Activated CD4-positive, alpha-beta memory T cell treated with anti-CD3 and anti-CD28 coated beads, Interleukin-2, amount 10 ng/mL, durations not matched to agents 7 days and 5 days (primary cell): ENCODE results near the gene MAGEB2. TPM values are rescaled to one million over a fixed set of nuclear protein-coding genes. Genes with fewer than 3 reads are reported as not detected.
"Not testable (repeated sequence)": the region's sequence is repeated elsewhere in the genome, so short reads cannot be mapped to it uniquely, and the experiment has no call there.

Source experiments
- CTCF ChIA-PET: fragments of 350-600 bp; sonication (Branson Sonifier 250); formaldehyde crosslinking; loops from one replicate; lab custom pipeline; 2021; ENCODE audit warnings: antibody characterized with exemption, inconsistent platforms; lab: Charles Lee
- POLR2A ChIA-PET: fragments of 350-600 bp; sonication (Branson Sonifier 250); formaldehyde crosslinking; loops from one replicate; lab custom pipeline; 2021; ENCODE audit warnings: antibody characterized with exemption; lab: Charles Lee
- DNase-seq: peaks from one replicate; pipeline ENCODE4 v3.0.0-alpha.2; 2020
- H3K27ac Mint-ChIP-seq: one replicate; pipeline ENCODE4 v1.8.0; 2021; ENCODE audit warnings: mild to moderate bottlenecking, mixed read lengths
- H3K27me3 Mint-ChIP-seq: one replicate; pipeline ENCODE4 v1.8.0; 2021; ENCODE audit warnings: mixed read lengths
- H3K36me3 Mint-ChIP-seq: one replicate; pipeline ENCODE4 v1.8.0; 2021; ENCODE audit warnings: low read depth, mixed read lengths
- H3K4me1 Mint-ChIP-seq: one replicate; pipeline ENCODE4 v1.8.0; 2021; ENCODE audit warnings: mixed read lengths
- H3K4me3 Mint-ChIP-seq: one replicate; pipeline ENCODE4 v1.8.0; 2021; ENCODE audit warnings: mild to moderate bottlenecking, mixed read lengths
- H3K9me3 Mint-ChIP-seq: one replicate; pipeline ENCODE4 v1.8.0; 2021; ENCODE audit warnings: mixed read lengths
- total RNA-seq, 2 experiments: library from RNA; stranded (reverse); gene quantifications; one replicate each; pipeline ENCODE4 v1.2.3, GENCODE V29; 2021

Gene MAGEB2
- total RNA-seq: not detected

DNA sequence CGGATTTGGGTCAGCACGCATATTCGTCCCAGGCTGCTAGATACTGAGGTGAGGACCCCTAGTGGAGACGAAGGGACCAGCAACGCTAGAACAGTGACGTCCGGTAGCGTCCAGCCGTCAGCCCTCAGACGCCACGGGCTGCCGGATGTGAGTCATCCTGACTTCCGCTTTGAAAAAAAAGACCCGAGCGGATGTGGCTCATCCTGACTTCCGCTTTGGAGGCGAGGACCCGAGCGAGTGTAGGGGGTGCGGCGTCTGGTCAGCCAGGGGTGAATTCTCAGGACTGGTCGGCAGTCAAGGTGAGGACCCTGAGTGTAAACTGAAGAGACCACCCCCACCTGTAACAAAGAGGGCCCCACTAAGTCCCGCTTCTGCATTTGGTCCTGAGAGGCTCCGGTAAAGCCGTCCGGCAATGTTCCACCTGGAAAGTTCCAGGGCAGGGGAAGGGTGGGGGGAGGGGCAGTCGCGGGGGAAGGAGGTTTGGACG is at the start of gene MAGEB2:
Gene MAGEB2, plus strand, starts transcription at position 207 of the 487 bp plus-strand sequence. CDS start 3,018 bp downstream, outside the sequence.
- Mint-ChIP-seq H3K4me3 (no peak within 1 kb of the TSS), H3K9me3 (no peaks in the 10 kb centered on the region), H3K36me3 (no peaks in the 10 kb centered on the region), H3K27ac (no peak within 1 kb of the TSS), H3K4me1 (no peaks in the 10 kb centered on the region), H3K27me3 (no peaks in the 10 kb centered on the region)
- CTCF ChIA-PET: no interaction called here
- POLR2A ChIA-PET: no interaction called here
- no peak for DNase-seq

DNA sequence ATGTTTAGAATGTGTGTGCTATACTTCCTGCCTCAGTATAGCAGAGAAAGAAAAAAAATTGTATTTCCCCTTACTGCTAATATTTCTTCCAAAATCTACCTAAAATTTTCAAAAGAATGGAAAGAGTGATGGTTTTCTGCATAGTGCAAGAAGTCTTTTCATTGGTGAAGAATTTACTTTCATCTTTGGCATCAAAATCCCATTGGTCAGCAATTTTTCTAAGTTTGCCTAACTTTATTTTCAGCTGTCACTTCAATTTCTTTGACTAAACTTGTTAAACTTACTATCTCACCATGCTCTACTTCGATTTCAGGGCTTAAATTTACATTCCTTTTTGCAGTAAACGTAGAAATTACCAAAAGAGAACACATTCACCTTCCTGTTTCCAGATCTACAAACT is 44.5 kb upstream of the MAGEB2 start:
- Mint-ChIP-seq H3K9me3 (no peaks in the 10 kb centered on the region), H3K27me3 (no peaks in the 10 kb centered on the region), H3K36me3 (no peaks in the 10 kb centered on the region), H3K4me3 (no peak overlapping the region), H3K27ac (no peak overlapping the region), H3K4me1 (no peaks in the 10 kb centered on the region)
- ChIA-PET POLR2A (no interaction called here), CTCF (no interaction called here)
- DNase-seq: no peak

DNA sequence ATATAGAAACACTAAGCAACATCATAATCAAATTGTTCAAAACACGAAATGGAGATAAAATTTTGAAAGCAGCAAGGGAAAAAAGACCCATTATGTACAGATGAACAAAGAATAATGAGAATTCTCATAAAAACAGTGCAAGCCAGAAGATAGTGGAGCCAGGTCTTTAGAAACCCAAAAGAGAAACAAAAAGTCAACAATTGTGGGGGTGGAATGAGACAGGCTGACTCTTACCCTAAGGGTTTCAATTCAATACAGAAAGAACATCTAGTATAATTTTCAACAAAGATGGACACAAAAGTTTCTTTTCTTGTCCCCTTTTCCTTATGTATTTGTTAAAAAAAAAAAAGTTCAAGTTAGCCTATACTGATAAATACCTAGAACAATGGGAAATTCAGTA is 34.0 kb upstream of the MAGEB2 start:
- H3K4me1 Mint-ChIP-seq: no peaks in the 10 kb centered on the region
- ChIA-PET POLR2A (no interaction called here), CTCF (interaction anchor here (0.6 kb wide), 1 partner anchor 323 kb away, joined by 3 read pairs; no protein-coding TSS in a partner anchor)
- H3K4me3 Mint-ChIP-seq: no peak overlapping the region
- H3K9me3 Mint-ChIP-seq: no peaks in the 10 kb centered on the region
- no peaks in the 10 kb centered on the region for H3K27me3 Mint-ChIP-seq
- H3K27ac Mint-ChIP-seq: no peak overlapping the region
- no peaks in the 10 kb centered on the region for H3K36me3 Mint-ChIP-seq
- no peak for DNase-seq

GRCh38 chrX:30183554-30183953 is 31.8 kb upstream of the MAGEB2 start:
- no peak overlapping the region for H3K4me3 Mint-ChIP-seq
- H3K27ac Mint-ChIP-seq: no peak overlapping the region
- H3K36me3 Mint-ChIP-seq: no peaks in the 10 kb centered on the region
- POLR2A ChIA-PET: no interaction called here
- no peak for DNase-seq
- no peaks in the 10 kb centered on the region for H3K9me3 Mint-ChIP-seq
- no peaks in the 10 kb centered on the region for H3K4me1 Mint-ChIP-seq
- H3K27me3 Mint-ChIP-seq: no peaks in the 10 kb centered on the region
- CTCF ChIA-PET: interaction anchor here (0.5 kb wide), 1 partner anchor 1421 kb away, joined by 3 read pairs; no protein-coding TSS in a partner anchor

DNA sequence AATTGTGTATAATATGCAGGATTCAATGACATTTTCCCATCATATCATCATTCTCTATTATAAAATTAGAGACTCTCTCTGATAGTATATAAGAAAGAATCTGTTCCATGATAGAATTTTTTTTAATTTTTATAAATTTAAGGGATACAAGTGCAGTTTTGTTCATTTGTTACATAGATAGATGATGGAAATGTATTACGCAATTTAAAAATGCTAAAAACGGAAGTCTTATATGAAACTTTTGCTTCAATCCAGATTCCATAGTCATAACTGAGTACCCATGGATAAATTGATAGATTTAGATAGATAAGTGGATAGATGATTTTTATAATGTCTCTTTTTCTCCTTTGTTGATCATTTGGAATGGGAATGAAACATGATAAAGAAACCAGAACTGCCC is 24.9 kb upstream of the MAGEB2 start:
- Mint-ChIP-seq H3K4me1 (no peaks in the 10 kb centered on the region), H3K27me3 (no peaks in the 10 kb centered on the region), H3K36me3 (no peaks in the 10 kb centered on the region), H3K9me3 (no peaks in the 10 kb centered on the region), H3K4me3 (no peak overlapping the region), H3K27ac (no peak overlapping the region)
- ChIA-PET CTCF (no interaction called here), POLR2A (no interaction called here)
- no peak for DNase-seq

DNA sequence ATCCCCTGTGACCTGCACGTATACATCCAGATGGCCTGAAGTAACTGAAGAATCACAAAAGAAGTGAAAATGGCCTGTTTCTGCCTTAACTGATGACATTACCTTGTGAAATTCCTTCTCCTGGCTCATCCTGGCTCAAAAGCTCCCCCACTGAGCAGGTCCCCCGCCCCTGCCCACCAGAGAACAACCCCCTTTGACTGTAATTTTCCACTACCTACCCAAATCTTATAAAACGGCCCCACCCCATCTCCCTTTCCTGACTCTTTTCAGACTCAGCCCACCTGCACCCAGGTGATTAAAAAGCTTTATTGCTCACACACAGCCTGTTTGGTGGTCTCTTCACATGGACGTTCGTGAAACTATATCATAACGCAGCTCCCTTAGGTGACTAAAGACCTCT is 21.5 kb upstream of the MAGEB2 start:
- CTCF ChIA-PET, H3K9me3 Mint-ChIP-seq, DNase-seq, H3K27me3 Mint-ChIP-seq, H3K27ac Mint-ChIP-seq, POLR2A ChIA-PET, H3K4me1 Mint-ChIP-seq, H3K36me3 Mint-ChIP-seq, H3K4me3 Mint-ChIP-seq: not testable (repeated sequence)

- Mint-ChIP-seq H3K27me3 (no peaks in the 10 kb centered on the region), H3K9me3 (no peaks in the 10 kb centered on the region), H3K4me3 (no peak overlapping the region), H3K27ac (no peak overlapping the region), H3K4me1 (no peaks in the 10 kb centered on the region), H3K36me3 (no peaks in the 10 kb centered on the region)
- CTCF ChIA-PET: no interaction called here
- DNase-seq: no peak
- POLR2A ChIA-PET: no interaction called here
Observed at GRCh38 chrX:30196322-30196721, 19.0 kb upstream of the MAGEB2 start.

- Mint-ChIP-seq H3K27me3 (no peaks in the 10 kb centered on the region), H3K4me3 (no peak overlapping the region), H3K9me3 (no peaks in the 10 kb centered on the region), H3K36me3 (no peaks in the 10 kb centered on the region), H3K4me1 (no peaks in the 10 kb centered on the region), H3K27ac (no peak overlapping the region)
- DNase-seq: no peak
- CTCF ChIA-PET: no interaction called here
- POLR2A ChIA-PET: no interaction called here
Observed at GRCh38 chrX:30212172-30212571, 3.2 kb upstream of the MAGEB2 start.

GRCh38 chrX:30217465-30217864 is 2.1 kb downstream of the MAGEB2 start:
- CTCF ChIA-PET: no interaction called here
- H3K4me1 Mint-ChIP-seq: no peaks in the 10 kb centered on the region

GRCh38 chrX:30219372-30219771 is 4.0 kb downstream of the MAGEB2 start:
- H3K27ac Mint-ChIP-seq: no peak overlapping the region
- no peaks in the 10 kb centered on the region for H3K27me3 Mint-ChIP-seq
- DNase-seq: no peak
- no peak overlapping the region for H3K4me3 Mint-ChIP-seq
- CTCF ChIA-PET: no interaction called here
- no peaks in the 10 kb centered on the region for H3K9me3 Mint-ChIP-seq
- no peaks in the 10 kb centered on the region for H3K4me1 Mint-ChIP-seq
- POLR2A ChIA-PET: no interaction called here
- H3K36me3 Mint-ChIP-seq: no peaks in the 10 kb centered on the region

More at GRCh38 chrX:30217465-30217864, 2.1 kb downstream of the MAGEB2 start:
- H3K36me3 Mint-ChIP-seq: no peaks in the 10 kb centered on the region
- DNase-seq: no peak
- POLR2A ChIA-PET: no interaction called here
- H3K27me3 Mint-ChIP-seq: no peaks in the 10 kb centered on the region
- no peak overlapping the region for H3K4me3 Mint-ChIP-seq
- H3K27ac Mint-ChIP-seq: no peak overlapping the region
- H3K9me3 Mint-ChIP-seq: no peaks in the 10 kb centered on the region

GRCh38 chrX:30220661-30221060 is 5.3 kb downstream of the MAGEB2 start:
- H3K9me3 Mint-ChIP-seq: no peaks in the 10 kb centered on the region
- H3K4me3 Mint-ChIP-seq: no peak overlapping the region
- no peak overlapping the region for H3K27ac Mint-ChIP-seq
- H3K4me1 Mint-ChIP-seq: no peaks in the 10 kb centered on the region
- no peaks in the 10 kb centered on the region for H3K27me3 Mint-ChIP-seq
- H3K36me3 Mint-ChIP-seq: no peaks in the 10 kb centered on the region
- no peak for DNase-seq
- POLR2A ChIA-PET: no interaction called here
- CTCF ChIA-PET: no interaction called here

DNA sequence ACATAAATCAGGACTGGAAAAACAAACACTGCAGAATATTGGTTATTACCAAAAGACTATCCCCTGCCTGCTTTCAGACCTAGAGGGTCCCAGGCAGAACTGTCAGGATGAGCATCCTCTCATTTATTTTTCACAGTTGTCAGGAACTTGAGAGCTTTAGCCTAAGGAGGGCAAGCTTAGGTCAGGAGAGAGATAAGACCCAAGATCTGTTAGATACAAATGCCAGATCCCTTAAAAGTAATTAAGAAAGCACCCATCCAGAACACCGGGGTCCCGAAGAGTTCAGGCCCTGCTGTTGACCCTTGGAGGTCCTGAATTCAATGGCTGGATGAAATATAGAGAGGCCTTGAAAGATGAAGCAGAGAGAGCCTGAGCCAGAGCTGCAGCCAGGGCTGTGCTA is 9.2 kb downstream of the MAGEB2 start:
- ChIA-PET CTCF (no interaction called here), POLR2A (no interaction called here)
- Mint-ChIP-seq H3K36me3 (no peaks in the 10 kb centered on the region), H3K9me3 (no peaks in the 10 kb centered on the region), H3K27me3 (no peaks in the 10 kb centered on the region), H3K4me3 (no peak overlapping the region), H3K27ac (no peak overlapping the region), H3K4me1 (no peaks in the 10 kb centered on the region)
- DNase-seq: no peak

DNA sequence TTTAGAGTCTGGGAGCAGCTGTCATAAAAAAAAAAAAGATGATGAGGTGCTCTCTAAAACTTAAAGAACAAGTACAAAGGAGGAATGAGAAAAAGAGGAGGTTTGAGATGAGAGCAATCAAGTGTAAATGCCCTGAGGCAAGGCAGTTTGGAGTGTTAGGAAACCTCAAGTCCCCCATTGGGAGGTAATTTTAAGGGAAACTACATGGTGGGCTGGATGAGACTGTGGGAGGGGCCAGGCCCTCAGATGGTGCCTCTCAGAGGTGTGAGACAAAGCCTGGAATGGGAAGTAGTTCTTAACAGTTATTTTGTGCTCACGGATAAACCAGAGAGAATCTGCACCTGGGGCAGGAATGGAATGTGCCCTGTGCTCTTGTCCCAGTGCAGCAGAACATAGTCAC is 13.2 kb downstream of the MAGEB2 start:
- ChIA-PET CTCF (no interaction called here), POLR2A (no interaction called here)
- Mint-ChIP-seq H3K4me3 (no peak overlapping the region), H3K36me3 (no peaks in the 10 kb centered on the region), H3K27me3 (no peaks in the 10 kb centered on the region), H3K9me3 (no peaks in the 10 kb centered on the region), H3K27ac (no peak overlapping the region), H3K4me1 (no peaks in the 10 kb centered on the region)
- DNase-seq: no peak

DNA sequence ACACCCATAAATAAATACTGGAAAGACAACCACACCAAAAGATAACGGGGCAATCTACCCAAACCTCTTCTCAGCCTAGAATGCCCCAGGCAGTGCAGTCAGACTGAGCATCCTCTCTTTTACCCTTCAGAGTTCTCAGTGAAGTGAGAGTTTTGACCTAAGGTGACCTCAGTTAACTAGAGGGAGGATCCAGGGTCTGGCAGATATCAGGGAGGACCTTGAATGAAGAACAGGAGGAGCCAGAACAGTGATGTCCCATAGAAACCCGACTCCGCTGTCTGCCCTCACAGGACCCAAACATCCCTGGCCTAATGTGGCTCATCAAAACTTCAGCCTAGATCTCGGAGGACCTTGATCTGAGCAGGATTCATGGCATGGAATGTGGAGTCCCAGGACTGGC is 15.0 kb downstream of the MAGEB2 start, which contains the start of gene MAGEB3:
Gene MAGEB3, plus strand, starts transcription at position 263 of the 400 bp plus-strand sequence. CDS start 5,268 bp downstream, outside the sequence.
- no peak for DNase-seq
- H3K9me3 Mint-ChIP-seq: no peaks in the 10 kb centered on the region
- H3K4me3 Mint-ChIP-seq: no peak within 1 kb of the TSS
- H3K27me3 Mint-ChIP-seq: no peaks in the 10 kb centered on the region
- ChIA-PET CTCF (no interaction called here), POLR2A (no interaction called here)
- no peaks in the 10 kb centered on the region for H3K4me1 Mint-ChIP-seq
- H3K36me3 Mint-ChIP-seq: no peaks in the 10 kb centered on the region
- no peak within 1 kb of the TSS for H3K27ac Mint-ChIP-seq
